Left renal cortex interstitium (tissue), 4 donors: ENCODE data around the gene NLRP1. TPM values are rescaled to one million over a fixed set of nuclear protein-coding genes. Genes with fewer than 3 reads are reported as not detected.

Source experiments
- DNase-seq, 4 donors: peaks; one replicate each; pipeline ENCODE4 v3.0.0-alpha.2; 2013; ENCODE audit warnings: low read depth in 4 of 4, low spot score in 2 of 4, missing footprints in 1 of 4
- polyA plus RNA-seq, 4 donors: library from polyadenylated mRNA; unstranded; fragments of 120-200 nt; gene quantifications; one replicate each; pipeline ENCODE4 v1.2.1, GENCODE V29; 2013; ENCODE audit not compliant: insufficient read length in 4 of 4

NLRP1 gene
- polyA plus RNA-seq, 4 donors: 43.0 to 73.0 (median 51.8) TPM

DNA sequence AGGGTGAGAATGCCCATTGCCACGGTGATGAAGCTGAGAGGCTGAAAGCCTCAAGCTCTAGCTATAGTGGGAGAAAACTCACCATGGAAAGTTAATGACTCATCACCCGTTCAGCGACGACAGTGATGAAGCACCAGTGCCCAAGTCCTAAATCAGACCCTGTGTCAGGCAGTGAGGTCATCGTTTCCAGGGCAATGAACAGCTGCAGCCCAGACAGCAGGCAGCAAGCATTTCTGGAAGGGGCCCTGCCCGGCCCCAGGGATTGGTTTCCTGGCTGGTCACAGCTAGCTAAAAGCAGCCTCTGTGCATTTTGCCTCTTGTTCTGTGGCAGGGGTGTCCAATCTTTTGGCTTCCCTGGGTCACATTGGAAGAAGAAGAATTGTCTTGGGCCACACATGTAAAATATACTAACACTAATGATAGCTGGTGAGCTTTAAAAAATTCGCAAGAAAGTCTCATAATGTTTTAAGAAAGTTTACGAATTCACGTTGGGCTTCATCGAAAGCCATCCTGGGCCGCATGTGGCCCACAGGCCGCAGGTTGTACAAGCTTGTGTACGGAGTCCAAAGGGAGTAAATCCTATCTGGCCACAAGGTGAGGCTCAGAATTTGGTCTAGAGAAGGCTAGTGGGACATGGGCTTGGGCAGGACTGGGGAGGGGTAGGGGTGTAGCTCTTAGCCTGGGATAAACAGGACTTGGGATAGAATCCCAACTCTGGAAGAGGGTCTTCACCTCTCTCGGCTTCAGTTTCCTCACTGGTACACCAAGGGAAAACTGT, 57.3 kb downstream of the NLRP1 start:
- peak; percentile 67 to 86 (median 78) for DNase-seq

DNA sequence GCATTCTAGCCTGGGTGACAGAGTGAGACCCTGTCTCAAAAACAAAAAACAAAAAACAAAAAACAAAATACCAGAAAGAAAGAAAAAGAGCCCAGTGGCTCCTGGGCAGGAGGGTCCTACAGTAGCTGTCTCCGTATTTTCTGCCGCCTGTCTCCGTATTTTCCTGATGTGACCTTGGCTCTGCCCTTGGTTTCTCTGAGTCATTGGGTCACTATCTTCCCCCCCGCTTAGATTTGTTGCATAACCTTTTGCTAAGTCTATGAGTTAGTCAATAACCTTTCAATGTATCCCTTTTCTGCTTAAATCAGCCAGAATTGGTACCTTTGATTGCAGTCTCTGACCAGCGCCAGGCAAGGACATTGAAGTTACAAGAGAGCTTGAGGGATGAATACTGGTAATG, 61.1 kb downstream of the NLRP1 start:
- no peak for DNase-seq

DNA sequence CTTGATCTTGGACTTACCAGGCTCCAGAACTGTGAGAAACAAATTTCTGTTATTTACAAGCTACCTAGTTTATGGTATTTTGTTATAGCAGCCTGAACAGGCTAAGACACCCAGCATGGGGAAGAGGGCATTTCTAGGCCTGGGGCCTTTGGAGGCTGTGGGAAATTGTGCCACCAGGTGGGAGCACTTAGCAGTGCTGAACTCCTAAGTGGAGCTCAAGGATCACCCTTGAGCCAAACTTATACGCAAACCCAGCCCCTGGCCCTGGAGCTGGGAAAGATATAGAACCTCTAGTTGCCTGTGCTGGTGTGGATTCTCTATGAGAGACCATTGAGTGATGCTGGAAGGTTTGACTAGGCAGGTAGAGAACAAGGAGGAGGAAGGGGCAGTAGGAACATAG, 61.8 kb downstream of the NLRP1 start:
- DNase-seq: no peak

DNA sequence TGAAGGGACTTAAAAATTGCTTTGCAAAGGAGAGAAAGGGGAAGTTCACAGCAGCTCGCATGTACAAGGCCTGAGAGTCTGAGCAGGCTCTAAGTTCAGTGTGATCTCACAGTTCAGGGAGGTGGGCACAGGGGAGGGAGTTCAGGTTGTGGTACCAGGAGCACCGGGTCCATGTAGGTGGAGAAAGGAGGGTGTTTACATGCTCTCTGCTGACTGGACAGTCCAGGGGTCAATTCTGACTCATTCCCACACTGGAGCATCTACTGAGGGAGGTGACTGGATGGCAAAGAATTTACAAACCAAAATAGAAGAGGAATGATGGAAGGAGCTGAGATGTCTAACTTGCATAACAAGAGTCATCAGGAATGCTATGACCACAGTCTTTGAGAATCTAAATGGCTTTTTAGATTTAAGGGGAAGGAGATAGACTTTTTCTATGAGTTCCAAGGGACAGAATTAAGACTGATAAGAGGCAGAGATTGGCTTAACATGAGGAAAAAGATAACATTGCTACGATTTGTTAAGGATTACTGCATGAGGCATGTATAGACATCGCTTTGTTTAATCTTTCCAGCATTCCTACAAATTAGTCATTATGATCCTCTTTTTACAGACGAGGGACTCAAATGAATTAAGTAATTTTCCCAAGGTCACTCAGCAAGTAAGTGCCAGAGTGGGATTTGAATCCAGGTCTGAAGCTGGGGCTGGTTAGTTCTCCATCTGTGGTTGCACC, 68.1 kb downstream of the NLRP1 start:
- DNase-seq: no peak

DNA sequence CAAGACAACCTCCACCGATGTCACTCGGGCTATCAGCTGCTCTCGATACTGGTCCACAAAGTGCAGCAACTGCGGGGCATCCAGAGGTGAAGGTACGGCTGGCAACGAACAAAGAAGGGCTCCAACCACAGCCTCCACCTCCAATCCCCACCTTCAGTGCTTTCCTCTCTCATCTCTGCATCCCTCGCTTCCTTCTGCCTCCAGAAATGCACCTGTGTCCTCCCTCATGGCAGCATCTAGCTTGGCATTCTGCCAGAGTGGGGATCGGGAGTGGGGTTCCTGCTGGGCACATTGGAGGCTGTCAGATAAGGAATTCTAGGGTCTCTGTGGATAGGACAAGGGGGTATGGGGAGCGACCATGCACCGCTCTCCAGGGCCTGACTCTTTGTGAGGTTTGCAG, 69.3 kb downstream of the NLRP1 start:
- DNase-seq: no peak

DNA sequence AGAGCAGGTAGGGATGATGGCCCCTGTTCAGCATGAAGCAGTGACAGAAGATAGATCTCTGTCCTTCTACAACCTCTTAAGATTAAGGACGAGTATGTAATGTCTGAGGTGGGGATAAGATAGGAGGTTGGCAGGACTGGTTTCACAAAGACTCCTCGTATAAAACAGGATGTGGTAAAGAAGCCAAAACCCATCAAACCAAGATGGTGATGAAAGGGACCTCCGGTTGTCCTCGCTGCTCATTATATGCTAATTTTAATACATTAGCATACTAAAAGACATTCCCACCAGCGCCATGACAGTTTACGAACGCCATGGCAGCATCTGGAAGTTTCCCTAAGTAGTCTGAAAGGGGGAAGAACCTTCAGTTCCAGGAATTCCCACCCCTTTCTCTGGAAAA, 70.7 kb downstream of the NLRP1 start:
- DNase-seq: no peak

DNA sequence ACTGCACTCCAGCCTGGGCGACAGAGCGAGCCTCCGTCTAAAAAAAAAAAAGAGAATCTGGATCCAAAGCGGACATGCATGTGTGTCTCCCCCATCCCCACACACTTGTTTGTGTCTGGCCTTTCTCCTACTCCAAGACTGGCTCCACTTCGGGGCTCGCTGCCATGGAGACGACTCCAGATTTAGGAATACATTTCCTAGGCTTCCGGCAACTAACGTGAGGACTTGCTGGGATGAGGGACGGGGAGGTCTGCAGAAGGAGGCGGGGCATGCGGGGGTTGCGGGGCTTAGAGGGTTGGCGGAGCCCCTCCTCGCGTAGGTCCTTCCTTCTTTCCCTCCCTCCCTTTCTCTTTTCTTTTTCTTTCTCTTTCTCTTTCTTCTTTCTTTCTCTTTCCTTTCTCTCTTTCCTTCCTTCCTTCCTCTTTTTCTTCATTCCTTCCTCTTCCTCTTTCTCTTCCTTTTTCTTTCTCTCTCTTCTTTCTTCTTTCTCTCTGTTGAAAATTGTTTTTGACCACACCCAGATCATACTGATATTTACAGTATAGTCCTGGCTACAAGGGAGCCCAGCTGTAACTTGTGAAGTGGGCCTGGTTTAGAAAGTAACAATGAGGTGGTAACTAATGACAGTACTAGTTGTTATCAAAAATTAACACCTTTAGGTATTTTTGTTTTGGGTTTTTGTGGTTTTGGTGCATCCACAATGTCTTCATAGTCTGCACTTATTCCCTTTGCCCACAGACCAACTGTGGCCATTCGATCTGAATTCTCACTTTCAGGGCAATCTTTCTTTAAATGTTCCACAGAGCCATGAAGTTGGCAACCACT, 72.7 kb downstream of the NLRP1 start:
- DNase-seq: no peak

DNA sequence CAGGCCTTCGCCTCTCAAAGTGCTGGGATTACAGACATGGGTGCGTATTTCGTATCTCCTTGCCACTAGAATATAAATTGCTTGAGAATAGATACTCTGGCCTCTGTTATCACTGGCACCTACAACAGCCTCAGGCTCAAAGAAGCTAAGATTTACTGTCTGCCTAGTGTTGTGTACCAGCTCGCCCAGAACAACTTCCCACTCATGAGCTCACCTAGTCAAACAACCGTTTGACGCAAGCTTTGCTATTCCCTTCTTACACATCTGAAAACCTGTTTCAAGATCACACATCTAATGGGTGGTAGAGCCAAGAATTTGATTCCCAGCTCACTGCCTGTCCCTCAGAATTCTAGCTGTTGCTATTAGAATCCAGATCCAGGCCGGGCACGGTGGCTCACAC, 73.5 kb downstream of the NLRP1 start:
- DNase-seq: no peak

DNA sequence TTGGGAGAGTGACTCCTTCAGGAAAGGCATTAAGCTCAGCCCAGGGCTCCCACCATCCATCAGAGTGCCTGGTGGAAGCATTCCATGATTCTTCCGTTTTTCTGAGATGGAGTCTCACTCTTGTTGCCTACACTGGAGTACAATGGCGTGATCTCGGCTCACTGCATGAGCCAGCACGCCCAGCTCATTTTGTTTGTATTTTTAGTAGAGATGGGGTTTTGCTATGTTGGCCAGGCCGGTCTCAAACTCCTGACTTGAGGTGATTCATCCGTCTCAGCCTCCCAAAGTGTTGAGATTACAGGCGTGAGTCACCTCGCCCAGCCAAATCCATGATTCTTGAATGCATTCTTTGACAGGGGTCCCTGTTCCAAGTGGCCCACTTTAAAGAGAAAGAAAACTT, 74.8 kb downstream of the NLRP1 start:
- no peak for DNase-seq

DNA sequence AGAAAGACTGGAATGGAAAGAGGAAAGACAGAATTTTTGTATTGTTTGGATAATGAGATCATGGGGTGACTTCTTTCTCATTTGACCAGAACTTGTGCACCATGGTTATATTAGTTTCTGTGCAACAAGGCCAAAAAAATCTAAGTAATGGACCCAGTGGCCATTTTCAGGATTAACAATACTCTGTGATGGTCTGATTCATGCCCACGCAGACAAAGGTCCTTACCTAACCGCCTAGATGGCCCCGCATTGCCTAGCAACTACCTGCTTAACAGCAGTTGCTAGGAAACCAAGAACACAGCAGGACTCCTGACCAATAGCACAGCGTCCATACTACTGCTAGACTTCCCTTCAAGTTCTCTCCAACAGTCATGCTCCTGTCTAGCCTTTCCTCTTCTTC, 75.5 kb downstream of the NLRP1 start:
- DNase-seq: no peak

DNA sequence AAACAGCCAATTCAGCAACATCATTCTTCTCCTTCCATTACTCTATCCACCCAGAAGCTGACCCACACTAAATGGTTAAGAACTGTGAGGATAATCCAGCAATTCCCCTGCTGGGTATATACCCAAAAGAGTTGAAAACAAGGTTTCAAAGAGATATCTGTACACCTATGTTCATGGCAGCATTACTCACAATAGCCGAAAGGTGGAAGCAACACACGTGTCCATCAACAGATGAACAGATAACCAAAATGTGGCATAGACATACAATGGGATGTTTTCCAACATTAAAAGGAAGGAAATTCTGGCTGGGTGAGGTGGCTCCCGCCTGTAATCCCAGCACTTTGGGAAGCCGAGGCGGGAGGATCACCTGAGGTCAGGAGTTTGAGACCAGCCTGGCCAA, 78.0 kb downstream of the NLRP1 start:
- no peak for DNase-seq

DNA sequence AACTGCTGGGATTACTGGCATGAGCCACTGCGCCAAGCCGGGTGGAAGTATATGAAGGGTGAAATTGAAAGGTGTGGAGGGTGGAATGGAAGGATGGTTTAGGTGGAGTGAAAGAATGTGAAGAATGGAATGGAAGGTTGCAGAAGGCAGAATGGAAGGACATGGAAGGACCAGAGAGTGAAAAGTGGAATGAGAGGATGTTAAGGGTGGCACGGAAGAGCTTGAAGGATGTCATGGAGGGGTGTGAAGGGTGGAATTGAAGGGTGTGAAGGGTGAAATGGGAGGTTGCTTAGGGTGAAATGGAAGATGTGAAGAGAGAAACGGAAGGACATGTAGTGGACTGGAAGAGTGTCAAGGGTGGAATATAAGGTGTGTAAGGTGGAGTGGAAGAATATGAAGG, 81.8 kb downstream of the NLRP1 start:
- DNase-seq: no peak

DNA sequence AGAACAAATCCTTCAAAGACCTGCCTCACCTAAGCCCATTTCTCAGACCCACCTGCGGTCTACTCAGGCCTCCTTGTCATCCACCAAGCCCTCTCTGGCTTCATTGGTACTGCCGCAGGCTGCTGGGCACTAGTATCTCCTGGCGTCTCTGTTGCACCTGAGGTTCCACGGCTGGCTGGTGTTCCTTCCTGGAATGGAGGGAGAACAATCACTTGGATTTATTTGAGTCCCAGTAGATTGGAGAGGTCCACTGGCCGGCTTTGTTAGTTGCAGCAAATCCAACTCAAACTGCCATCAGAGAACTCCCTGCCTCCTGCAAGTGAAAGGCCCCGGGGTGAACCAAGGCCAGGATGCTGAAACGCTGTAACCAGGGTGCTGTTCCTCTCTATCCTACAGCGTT, 82.6 kb downstream of the NLRP1 start:
- DNase-seq: no peak

DNA sequence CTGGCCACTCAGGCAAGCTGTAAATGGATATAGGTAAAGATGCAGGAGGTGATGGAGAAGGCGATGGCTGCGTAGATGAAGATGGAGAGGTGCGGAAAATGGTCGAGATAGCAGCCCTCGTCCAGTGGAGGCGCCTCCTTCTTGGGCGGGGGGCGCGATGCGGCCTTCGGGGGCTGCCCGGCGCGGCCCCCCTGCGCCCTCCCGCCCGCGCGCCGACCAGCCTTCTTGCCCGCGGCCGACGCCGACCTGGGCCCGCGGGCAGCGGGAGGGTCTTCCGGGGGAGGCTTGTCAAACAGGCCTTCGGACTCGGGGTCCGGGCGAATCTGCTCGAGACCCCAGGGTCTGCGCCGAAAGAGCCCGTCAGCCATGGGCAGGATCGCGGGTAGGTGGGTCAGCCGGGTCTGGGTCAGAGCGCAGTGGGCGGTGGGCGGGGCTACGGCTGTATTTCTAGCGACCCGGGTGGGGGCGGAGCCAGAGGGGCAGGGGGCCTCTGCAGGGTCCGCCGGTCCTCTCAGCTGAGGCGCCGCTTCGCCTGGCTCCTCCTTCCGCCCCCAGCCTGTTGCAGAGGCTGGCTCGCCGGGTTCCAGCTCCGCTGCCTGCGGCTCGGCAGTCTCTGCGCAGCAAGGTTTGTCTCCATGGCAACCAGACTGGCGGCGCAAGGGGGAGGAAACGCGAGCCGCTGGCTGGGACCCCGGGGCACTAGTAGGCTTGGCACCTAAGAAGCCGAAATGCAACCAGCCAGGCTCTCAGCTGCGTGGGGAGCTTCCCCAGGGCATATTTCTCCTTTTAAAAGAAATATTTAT, 83.5 kb downstream of the NLRP1 start:
- DNase-seq: peak in 3 of 4 donors; percentile 80 to 88 (median 85)

DNA sequence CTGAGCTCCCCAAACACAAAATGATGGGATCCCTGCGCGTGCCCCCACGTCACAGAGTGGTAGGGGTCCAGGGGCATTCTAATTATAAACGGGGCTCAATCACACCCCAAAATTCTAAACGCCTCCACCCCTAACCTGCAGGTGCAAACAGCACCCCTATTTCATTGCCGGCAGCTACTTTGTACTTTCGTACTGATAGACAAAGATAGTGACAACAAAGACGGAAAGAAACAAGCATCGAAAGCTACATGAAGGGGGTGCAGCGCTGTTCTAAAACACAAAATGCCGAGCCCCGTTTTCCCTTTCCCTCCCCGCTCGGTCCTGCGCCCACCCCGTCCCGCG, 84.1 kb downstream of the NLRP1 start:
- no peak for DNase-seq

DNA sequence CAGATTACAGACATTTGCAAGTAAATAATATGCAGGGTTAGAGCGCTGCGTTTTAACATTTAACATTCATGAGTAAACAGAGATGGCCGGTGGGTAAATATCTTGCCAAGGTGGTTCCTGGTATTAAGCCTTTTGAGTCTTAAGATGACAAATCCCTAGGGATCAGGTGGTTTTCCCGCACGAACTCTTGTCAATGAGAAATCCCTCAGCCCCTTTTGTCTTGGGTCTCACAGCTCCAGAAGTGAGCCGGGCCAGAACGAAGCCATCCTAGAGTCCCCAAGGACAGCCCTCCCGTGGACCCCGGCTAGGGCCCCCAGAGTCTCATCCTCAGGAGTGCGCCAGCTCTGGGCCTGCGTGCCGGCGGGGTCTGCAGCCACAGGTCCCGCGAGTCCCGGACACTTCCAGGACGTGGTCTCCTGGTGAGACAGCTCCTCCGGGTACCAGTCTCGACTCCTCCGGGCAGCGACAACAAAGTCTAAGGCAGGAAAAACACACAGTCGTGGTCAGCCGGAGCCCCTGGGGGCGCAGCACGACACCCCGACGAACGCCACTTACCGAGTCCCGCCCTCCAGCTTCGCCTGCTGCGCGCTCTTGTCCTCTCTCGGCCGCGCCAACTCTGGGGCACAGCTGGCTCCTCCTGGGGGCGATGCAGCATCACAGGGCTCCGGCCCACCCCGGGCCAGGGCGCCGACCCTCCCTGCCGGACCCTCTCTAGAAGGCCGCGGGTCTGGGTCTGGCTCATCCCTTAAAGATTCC, 84.7 kb downstream of the NLRP1 start:
- peak in 1 of 4 donors; percentile 23 for DNase-seq

DNA sequence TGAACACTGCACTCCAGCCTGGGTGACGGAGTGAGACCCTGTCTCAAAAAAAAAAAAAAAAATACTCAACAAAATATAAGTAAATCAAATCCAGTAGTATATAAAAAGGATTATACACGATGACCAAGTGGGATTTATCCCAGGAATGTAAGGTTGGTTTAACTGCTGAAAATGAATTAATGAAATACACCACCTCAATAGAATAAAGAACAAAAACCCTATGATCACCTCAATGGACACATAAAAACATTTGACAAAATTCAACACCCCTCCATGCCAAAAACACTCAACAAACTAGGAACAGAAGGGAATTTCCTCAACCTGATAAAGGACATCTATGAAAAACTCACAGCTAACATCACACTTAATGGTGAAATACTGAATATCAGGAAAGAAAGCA, 91.3 kb downstream of the NLRP1 start:
- DNase-seq: no peak

DNA sequence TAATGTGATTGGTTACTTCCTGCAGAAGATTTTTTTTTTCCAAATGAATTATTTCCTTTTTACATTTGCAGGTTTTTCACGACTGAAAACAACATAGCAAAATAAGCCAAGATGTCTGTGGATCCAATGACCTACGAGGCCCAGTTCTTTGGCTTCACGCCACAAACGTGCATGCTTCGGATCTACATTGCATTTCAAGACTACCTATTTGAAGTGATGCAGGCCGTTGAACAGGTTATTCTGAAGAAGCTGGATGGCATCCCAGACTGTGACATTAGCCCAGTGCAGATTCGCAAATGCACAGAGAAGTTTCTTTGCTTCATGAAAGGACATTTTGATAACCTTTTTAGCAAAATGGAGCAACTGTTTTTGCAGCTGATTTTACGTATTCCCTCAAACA, 95.6 kb downstream of the NLRP1 start:
- no peak for DNase-seq

DNA sequence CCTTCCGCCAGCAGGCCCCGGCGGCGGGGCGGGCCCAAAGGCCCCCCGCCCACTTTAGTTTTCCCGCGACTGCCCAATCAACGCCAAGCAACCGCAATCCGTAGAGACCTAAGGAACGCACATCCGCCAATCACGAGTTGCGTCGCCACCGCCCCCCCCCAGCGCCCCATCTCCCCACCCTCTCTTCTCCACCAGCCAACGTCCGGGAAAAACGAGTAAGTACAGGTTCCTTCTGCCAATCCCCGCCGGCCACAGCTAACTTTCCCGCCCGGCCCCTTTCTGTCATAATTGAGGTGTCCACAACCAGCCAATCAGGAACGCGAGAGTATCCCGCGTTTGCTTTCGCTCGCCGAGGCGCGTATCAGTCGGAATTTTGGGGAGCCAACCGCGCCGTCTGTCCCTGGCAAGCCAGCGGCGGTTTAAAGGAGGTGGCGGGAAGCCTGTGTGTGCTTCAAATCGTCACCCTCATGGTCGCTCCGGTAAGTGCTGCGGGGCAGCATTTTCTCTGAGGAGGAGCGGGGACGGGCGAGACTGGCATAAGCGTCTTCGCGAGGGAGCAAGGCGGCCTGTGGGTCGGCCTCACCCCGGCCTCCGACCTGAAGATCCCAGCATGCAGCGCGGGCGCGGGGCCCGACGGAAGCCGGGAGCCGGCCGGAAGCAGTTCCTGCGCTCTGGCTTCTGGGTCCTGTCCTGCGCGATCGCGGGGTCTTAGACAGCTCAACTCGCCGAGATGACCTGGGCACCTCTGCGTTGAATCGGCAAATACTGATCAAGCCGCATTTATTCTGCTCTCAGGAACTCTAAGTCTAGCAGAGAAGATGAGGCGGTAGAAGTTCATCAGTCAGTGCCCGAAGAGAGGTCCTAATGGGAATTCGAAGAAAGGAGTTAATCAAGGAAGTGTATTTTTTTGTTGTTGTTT, 97.8 kb downstream of the NLRP1 start, which contains the start of gene MIS12:
TSS of gene MIS12 (plus strand) at position 361 of the 919 bp plus-strand sequence. CDS start 2,297 bp downstream, outside the sequence.
- peak; percentile 92 to 98 (median 93) for DNase-seq
